Endodermal cell (in vitro differentiated cells): ENCODE results near the gene AXIN1. TPM values are rescaled to one million over a fixed set of nuclear protein-coding genes. Genes with fewer than 3 reads are reported as not detected.

Experiments used
- DNase-seq: peaks from one replicate; pipeline ENCODE4 v3.0.0-alpha.2; 2017
- H3K27ac ChIP-seq: 2 replicates; pipeline ENCODE4 v1.5.1; 2013; ENCODE audit warnings: mild to moderate bottlenecking, low read depth, low read length, moderate library complexity
- H3K27me3 ChIP-seq: 2 replicates; pipeline ENCODE4 v1.6.1; 2013; ENCODE audit warnings: mild to moderate bottlenecking, low read length, moderate library complexity; ENCODE audit not compliant: insufficient read depth, control insufficient read depth, poor library complexity, severe bottlenecking
- H3K36me3 ChIP-seq: 2 replicates; pipeline ENCODE4 v1.7.0; 2013; ENCODE audit warnings: mild to moderate bottlenecking, low read length, moderate library complexity; ENCODE audit not compliant: control insufficient read depth, insufficient read depth
- H3K4me1 ChIP-seq: one replicate; pipeline ENCODE4 v1.7.0; 2013; ENCODE audit warnings: low read length; ENCODE audit not compliant: control insufficient read depth, insufficient read depth
- H3K4me3 ChIP-seq: 2 replicates; pipeline ENCODE4 v1.5.1; 2013; ENCODE audit warnings: mild to moderate bottlenecking, low read length, moderate library complexity
- H3K9ac ChIP-seq: 2 replicates; pipeline ENCODE4 v1.6.1; 2013; ENCODE audit warnings: mild to moderate bottlenecking, low read length, moderate library complexity; ENCODE audit not compliant: poor library complexity, severe bottlenecking; ENCODE audit errors: extremely low read depth
- H3K9me3 ChIP-seq: 2 replicates; pipeline ENCODE4 v1.6.1; 2013; ENCODE audit warnings: mild to moderate bottlenecking, low read length, moderate library complexity; ENCODE audit not compliant: control insufficient read depth
- H3K27ac Mint-ChIP-seq: 2 replicates; pipeline ENCODE4 v1.8.0; 2020; ENCODE audit warnings: mixed read lengths
- H3K27me3 Mint-ChIP-seq: 2 replicates; pipeline ENCODE4 v1.8.0; 2021; ENCODE audit warnings: mild to moderate bottlenecking, mixed read lengths; ENCODE audit not compliant: insufficient read depth
- H3K36me3 Mint-ChIP-seq: 2 replicates; pipeline ENCODE4 v1.8.0; 2020; ENCODE audit warnings: low read depth, mixed read lengths
- H3K4me1 Mint-ChIP-seq: 2 replicates; pipeline ENCODE4 v1.8.0; 2020; ENCODE audit warnings: mixed read lengths
- H3K4me3 Mint-ChIP-seq: 2 replicates; pipeline ENCODE4 v1.8.0; 2020; ENCODE audit warnings: mild to moderate bottlenecking, moderate library complexity, mixed read lengths
- H3K9me3 Mint-ChIP-seq: 2 replicates; pipeline ENCODE4 v1.8.0; 2020; ENCODE audit warnings: mild to moderate bottlenecking, mixed read lengths
- WGBS, 2 experiments: methylation state at CpG; one replicate each; pipeline versions ENCODE4 v1.1.5 to v1.1.7; 2013; ENCODE audit warnings: missing lambda C conversion rate in 2 of 2, mixed read lengths in 1 of 2; ENCODE audit not compliant: insufficient coverage in 1 of 2, insufficient read length in 1 of 2; 5-methylcytosine and 5-hydroxymethylcytosine counted together
- total RNA-seq, 2 donors: library from RNA; stranded (reverse); fragmentation: NEBNext Ultra II Directional in 1 of 2; extraction: Animal tissue kit (Norgen Biotek cat#: 25700) in 1 of 2; gene quantifications; 2 replicates in 1 of 2; 3 replicates in 1 of 2; pipeline ENCODE4 v1.2.1, GENCODE V29; 2021
- TF ChIP-seq, protein P1 (sequence below): fragments of 200-600 bp; sonication (generic); conservative IDR thresholded peaks from 2 replicates; pipeline ENCODE4 v1.5.0; 2021; ENCODE audit warnings: antibody characterized with exemption, mild to moderate bottlenecking

Gene AXIN1
- total RNA-seq, 2 donors from 2014 or later, result 36.5 to 37.3 TPM

DNA sequence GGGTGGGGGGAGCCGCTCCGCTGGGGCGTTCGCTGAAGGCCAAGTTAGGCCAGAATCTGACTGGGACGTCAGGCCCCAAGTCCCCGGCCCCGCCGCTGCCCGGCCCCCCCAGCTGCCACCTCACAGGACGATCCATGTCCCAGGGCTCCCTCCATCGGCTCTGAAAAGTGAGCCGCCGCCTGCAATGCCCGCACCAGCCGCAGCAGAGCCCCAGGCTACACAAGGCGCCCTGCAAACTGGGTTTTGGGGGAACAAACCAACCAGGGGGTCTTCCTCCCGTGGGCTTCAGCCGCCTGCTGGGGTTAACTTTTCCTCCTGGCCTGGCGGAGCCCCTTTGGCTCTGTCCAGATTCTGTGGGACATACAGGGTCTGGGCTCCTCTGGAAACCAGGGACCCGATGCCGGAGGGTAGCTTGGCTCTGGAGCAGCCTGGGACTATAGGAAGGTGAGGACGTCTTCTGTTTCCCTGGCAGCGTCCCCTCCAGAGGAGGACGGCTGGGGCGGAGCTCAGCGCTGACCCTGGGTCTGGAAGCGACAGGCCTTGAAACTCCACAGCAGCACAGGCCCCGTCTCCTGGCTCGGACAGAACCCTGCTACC lies 45.3 kb upstream of the AXIN1 start:
- Histone ChIP-seq H3K4me1 (peaks cover 3% of the 10 kb centered on the region), H3K9ac (no peak overlapping the region), H3K27me3 (no peaks in the 10 kb centered on the region), H3K27ac (peak overlapping the region; percentile 44), H3K36me3 (no peaks in the 10 kb centered on the region), H3K9me3 (no peaks in the 10 kb centered on the region), H3K4me3 (peak overlapping the region; percentile 58)
- WGBS, 2 experiments, result 53 to 55% methylated on average over 7 to 27 of the region's 29 CpGs
- peaks cover 12% of the 10 kb centered on the region for H3K4me1 Mint-ChIP-seq
- peaks cover 2% of the 10 kb centered on the region for H3K9me3 Mint-ChIP-seq
- no peaks in the 10 kb centered on the region for H3K27me3 Mint-ChIP-seq
- peak; percentile 95 for DNase-seq
- TF ChIP-seq, protein P1, sequence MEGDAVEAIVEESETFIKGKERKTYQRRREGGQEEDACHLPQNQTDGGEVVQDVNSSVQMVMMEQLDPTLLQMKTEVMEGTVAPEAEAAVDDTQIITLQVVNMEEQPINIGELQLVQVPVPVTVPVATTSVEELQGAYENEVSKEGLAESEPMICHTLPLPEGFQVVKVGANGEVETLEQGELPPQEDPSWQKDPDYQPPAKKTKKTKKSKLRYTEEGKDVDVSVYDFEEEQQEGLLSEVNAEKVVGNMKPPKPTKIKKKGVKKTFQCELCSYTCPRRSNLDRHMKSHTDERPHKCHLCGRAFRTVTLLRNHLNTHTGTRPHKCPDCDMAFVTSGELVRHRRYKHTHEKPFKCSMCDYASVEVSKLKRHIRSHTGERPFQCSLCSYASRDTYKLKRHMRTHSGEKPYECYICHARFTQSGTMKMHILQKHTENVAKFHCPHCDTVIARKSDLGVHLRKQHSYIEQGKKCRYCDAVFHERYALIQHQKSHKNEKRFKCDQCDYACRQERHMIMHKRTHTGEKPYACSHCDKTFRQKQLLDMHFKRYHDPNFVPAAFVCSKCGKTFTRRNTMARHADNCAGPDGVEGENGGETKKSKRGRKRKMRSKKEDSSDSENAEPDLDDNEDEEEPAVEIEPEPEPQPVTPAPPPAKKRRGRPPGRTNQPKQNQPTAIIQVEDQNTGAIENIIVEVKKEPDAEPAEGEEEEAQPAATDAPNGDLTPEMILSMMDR, result peak; percentile 59
- peaks cover 5% of the 10 kb centered on the region for H3K36me3 Mint-ChIP-seq
- peak overlapping the region; percentile 52 for H3K4me3 Mint-ChIP-seq
- H3K27ac Mint-ChIP-seq, result peak overlapping the region; percentile 82

DNA sequence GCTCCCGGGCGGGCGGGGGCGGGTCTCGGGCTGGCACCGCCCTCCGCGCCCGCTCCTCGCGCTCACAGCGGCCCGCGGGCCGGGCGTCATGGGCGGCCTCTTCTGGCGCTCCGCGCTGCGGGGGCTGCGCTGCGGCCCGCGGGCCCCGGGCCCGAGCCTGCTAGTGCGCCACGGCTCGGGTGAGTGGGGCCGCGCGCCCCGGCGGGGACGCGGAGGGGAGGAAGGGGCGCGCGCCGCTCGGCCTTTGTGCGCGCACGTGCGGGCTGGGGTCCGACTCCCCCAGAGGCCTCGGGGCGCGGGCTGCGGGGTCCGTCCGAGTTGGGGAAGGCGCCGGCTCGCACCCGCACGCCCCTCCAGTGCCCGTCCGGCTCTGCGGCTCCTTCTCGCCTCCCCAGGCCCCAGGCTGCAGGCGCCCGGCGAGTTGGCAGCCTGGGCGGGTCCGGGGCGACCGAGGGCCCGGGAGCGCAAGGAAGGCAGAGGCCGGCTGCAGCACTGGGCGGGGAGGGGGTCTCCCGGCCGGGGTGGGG lies 44.7 kb upstream of the AXIN1 start, which contains the start of gene NME4:
Gene NME4, plus strand, starts transcription at position 65 of the 527 bp plus-strand sequence. Its CDS starts 24 bp downstream, at position 89.
- TF ChIP-seq, protein P1, result no peak
- 2% methylated on average over 63 of the region's 75 CpGs; no CpG with 5 or more reads in 1 of the 2 experiments for WGBS, 2 experiments
- H3K36me3 ChIP-seq, result no peaks in the 10 kb centered on the region
- peaks cover 3% of the 10 kb centered on the region for H3K4me1 ChIP-seq
- peak within 1 kb of the TSS; percentile 96 for H3K27ac Mint-ChIP-seq
- H3K27me3 ChIP-seq, result no peaks in the 10 kb centered on the region
- no peaks in the 10 kb centered on the region for H3K27me3 Mint-ChIP-seq
- peak within 1 kb of the TSS; percentile 77 for H3K27ac ChIP-seq
- peaks cover 2% of the 10 kb centered on the region for H3K9me3 ChIP-seq
- H3K4me3 ChIP-seq, result peak within 1 kb of the TSS; percentile 74
- H3K4me1 Mint-ChIP-seq, result peaks cover 12% of the 10 kb centered on the region
- peaks cover 9% of the 10 kb centered on the region for H3K36me3 Mint-ChIP-seq
- peak within 1 kb of the TSS; percentile 71 for H3K4me3 Mint-ChIP-seq
- H3K9me3 Mint-ChIP-seq, result peaks cover 8% of the 10 kb centered on the region
- peak within 1 kb of the TSS; percentile 68 for H3K9ac ChIP-seq
- peak; percentile 85 for DNase-seq

DNA sequence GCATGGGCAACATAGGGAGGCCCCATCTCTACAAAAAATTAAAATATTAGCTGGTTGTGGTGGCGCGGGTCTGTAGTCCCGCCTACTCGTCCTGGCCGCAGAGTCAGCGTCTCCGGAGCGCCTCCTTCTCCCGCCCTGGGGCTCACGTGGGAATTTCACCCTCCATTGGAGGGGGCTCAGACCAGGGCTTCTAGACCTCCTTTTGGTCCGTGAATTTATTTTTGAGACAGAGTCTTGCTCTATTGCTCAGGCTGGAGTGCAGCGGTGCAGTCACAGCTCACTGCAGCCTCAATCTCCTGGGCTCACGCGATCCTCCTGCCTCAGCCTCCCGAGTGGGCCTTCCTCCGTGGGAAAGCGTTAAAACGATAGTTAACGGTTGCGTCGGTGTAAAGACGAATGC lies 44.1 kb upstream of the AXIN1 start:
- H3K4me1 ChIP-seq, result peaks cover 3% of the 10 kb centered on the region

More for the DNA sequence above, 44.1 kb upstream of the AXIN1 start:
- Mint-ChIP-seq H3K9me3 (peaks cover 13% of the 10 kb centered on the region), H3K27ac (peak overlapping the region; percentile 96), H3K4me1 (peaks cover 12% of the 10 kb centered on the region), H3K27me3 (no peaks in the 10 kb centered on the region), H3K36me3 (peaks cover 15% of the 10 kb centered on the region), H3K4me3 (peak overlapping the region; percentile 71)
- Histone ChIP-seq H3K27me3 (no peaks in the 10 kb centered on the region), H3K9me3 (peaks cover 5% of the 10 kb centered on the region), H3K27ac (no peak overlapping the region), H3K36me3 (no peaks in the 10 kb centered on the region), H3K9ac (peak overlapping the region; percentile 59), H3K4me3 (peak overlapping the region; percentile 74)
- DNase-seq, result peak; percentile 83
- TF ChIP-seq, protein P1, result no peak
- WGBS, 2 experiments, result 8 to 22% methylated on average over 18 to 22 of the region's 22 CpGs
